Natural killer cell treated with Interleukin-12 subunit alpha and Interleukin-12 subunit beta and Interleukin-15 and Interleukin-18, amount 100 ng/mL, for 72 hours (primary cell): Measurements from ENCODE around the gene DPY19L3. TPM values are rescaled to one million over a fixed set of nuclear protein-coding genes. Genes with fewer than 3 reads are reported as not detected.

Experiments used
- ATAC-seq, 2 donors: fragments of 150-1000 bp; cut with Tn5 transposase in 1 of 2; sonication (Bioruptor Pico), chemical (Tn5 transposase) in 1 of 2; 2 replicates each; pipeline ENCODE4 v1.10.0; 2021
- DNase-seq: peaks from one replicate; pipeline ENCODE4 v3.0.0; 2022; ENCODE audit warnings: low spot score
- H3K27ac Mint-ChIP-seq, 2 donors: 1 replicate in 1 of 2; 2 replicates in 1 of 2; pipeline ENCODE4 v1.8.0; 2022; ENCODE audit warnings: mixed read lengths in 2 of 2, mild to moderate bottlenecking in 1 of 2, moderate library complexity in 1 of 2
- H3K27me3 Mint-ChIP-seq, 2 donors: 1 replicate in 1 of 2; 2 replicates in 1 of 2; pipeline ENCODE4 v1.8.0; 2022; ENCODE audit warnings: mixed read lengths in 2 of 2
- H3K36me3 Mint-ChIP-seq: one replicate; pipeline ENCODE4 v1.8.0; 2022; ENCODE audit warnings: mixed read lengths
- H3K4me1 Mint-ChIP-seq, 2 donors: 1 replicate in 1 of 2; 2 replicates in 1 of 2; pipeline ENCODE4 v1.8.0; 2022; ENCODE audit warnings: low read depth in 2 of 2, mixed read lengths in 2 of 2, mild to moderate bottlenecking in 1 of 2
- H3K4me3 Mint-ChIP-seq: one replicate; pipeline ENCODE4 v1.8.0; 2022; ENCODE audit warnings: mixed read lengths
- H3K9me3 Mint-ChIP-seq: 2 replicates; pipeline ENCODE4 v1.8.0; 2022; ENCODE audit warnings: mixed read lengths
- total RNA-seq, 2 donors: library from RNA; stranded (reverse); gene quantifications; one replicate each; pipeline ENCODE4 v1.2.3, GENCODE V29; 2022

DPY19L3 gene
- total RNA-seq, 2 donors from 2014 or later, result 25.3 to 40.7 TPM

DNA sequence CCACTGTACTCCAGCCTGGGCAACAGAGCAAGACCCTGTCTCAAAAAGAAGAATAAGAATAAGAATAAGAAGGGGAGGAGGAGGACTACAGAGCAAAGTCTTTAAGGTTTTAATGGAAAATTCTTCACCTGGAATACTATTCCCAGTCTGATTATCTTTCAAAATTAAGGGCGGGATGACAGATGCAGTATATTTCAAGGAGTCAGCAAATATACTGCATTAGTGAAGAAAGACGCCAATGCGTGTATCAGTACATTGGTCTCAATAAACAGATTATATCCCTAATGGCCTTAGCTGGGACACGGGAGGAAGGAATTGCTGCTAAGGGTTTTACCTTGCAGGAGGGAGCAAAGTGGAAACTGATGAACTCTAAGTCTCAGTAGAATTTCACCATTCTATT lies 121.3 kb downstream of the DPY19L3 start:
- no peak for ATAC-seq
- DNase-seq, result no peak
- Mint-ChIP-seq H3K36me3 (no peaks in the 10 kb centered on the region), H3K4me1 (no peaks in the 10 kb centered on the region), H3K9me3 (no peaks in the 10 kb centered on the region), H3K27ac (no peak overlapping the region), H3K4me3 (no peak overlapping the region), H3K27me3 (no peaks in the 10 kb centered on the region)

DNA sequence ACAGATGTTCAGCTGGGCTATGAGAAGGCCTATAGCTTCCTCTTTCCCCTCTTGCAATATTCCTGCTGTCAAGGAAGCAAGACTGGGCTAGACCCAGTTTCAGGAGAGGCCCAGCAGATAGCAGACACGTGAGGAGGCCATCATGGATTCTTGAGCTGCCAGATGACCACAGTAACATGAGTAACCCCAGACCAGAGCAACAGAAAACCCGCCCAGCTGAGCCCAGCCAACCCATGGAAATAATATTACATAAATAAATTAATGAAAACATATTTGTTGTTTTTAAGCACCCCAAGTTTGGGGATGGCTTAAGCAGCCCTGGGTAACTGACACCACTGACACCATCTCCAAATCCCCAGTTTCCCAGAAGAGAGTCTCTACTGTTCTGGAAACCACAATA lies 125.2 kb downstream of the DPY19L3 start:
- H3K27ac Mint-ChIP-seq, result no peak overlapping the region
- H3K27me3 Mint-ChIP-seq, result no peaks in the 10 kb centered on the region
- H3K9me3 Mint-ChIP-seq, result no peaks in the 10 kb centered on the region
- H3K4me1 Mint-ChIP-seq, result peaks cover 0 to 6% of the 10 kb centered on the region in 2 donors
- ATAC-seq, result no peak
- no peaks in the 10 kb centered on the region for H3K36me3 Mint-ChIP-seq
- no peak overlapping the region for H3K4me3 Mint-ChIP-seq
- DNase-seq, result no peak

DNA sequence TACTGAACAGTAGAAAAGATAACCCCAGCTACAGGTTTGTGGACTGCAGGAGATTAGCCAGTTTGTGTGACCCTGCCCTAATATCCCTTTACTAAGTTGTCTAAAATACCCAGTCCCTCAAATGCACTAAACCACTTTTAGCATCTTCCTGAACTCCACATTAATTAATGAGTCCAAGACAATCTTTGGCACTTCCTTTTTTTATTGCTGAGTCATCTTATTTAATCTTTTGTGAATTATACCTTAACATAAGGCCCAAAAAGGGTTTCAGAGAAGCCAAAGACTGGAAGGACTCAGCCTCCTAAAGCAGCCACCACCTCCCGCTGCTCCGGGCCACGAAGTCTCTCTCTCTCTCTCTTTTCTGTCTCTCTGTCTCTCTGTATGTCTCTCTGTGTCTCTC lies 126.7 kb downstream of the DPY19L3 start:
- H3K27ac Mint-ChIP-seq, result no peak overlapping the region
- no peaks in the 10 kb centered on the region for H3K27me3 Mint-ChIP-seq
- H3K9me3 Mint-ChIP-seq, result no peaks in the 10 kb centered on the region
- no peak overlapping the region for H3K4me3 Mint-ChIP-seq
- H3K4me1 Mint-ChIP-seq, result peaks cover 0 to 6% of the 10 kb centered on the region in 2 donors
- ATAC-seq, result no peak
- no peak for DNase-seq
- no peaks in the 10 kb centered on the region for H3K36me3 Mint-ChIP-seq

Other genes starting within 250 kb of the DPY19L3 start
- gene ZNF507, start 60.2 kb upstream of the DPY19L3 start, total RNA-seq, result 10 to 100 TPM; 21.2 to 37.1 TPM
- 10 to 100 TPM; 71.8 to 80.9 TPM for gene PDCD5, start 175.4 kb downstream of the DPY19L3 start, total RNA-seq